ENCODE measurements around the gene PKHD1. TPM values are rescaled to one million over a fixed set of nuclear protein-coding genes. Genes with fewer than 3 reads are reported as not detected.

The PKHD1 gene
- total RNA-seq, 1 donor from 2014 or later = 0.03 TPM

DNA sequence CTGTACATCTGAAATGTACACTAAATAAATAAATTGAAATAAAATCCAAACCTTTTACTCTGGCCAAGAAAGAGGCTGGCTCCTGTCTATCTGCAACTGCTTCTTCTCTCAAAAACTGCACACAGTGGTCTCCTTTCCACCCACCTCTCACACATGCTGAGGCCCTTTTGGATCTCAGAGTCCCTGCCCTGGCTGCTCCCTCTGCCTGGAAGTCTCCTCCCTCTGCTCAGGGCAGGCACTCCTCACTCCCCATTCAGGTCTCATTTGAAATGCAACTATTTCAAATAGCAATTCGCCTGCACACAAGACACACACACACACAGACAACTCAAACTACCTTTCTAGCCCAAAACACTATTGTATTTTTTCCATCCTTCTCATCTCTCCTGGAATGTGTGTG is 348.8 kb downstream of the PKHD1 start:
- H3K4me3 Mint-ChIP-seq (ENCODE audit: unreplicated experiment) = no peak overlapping the region
- DNase-seq (ENCODE audit: low spot score) = no peak
- TF ChIP-seq, protein P1, sequence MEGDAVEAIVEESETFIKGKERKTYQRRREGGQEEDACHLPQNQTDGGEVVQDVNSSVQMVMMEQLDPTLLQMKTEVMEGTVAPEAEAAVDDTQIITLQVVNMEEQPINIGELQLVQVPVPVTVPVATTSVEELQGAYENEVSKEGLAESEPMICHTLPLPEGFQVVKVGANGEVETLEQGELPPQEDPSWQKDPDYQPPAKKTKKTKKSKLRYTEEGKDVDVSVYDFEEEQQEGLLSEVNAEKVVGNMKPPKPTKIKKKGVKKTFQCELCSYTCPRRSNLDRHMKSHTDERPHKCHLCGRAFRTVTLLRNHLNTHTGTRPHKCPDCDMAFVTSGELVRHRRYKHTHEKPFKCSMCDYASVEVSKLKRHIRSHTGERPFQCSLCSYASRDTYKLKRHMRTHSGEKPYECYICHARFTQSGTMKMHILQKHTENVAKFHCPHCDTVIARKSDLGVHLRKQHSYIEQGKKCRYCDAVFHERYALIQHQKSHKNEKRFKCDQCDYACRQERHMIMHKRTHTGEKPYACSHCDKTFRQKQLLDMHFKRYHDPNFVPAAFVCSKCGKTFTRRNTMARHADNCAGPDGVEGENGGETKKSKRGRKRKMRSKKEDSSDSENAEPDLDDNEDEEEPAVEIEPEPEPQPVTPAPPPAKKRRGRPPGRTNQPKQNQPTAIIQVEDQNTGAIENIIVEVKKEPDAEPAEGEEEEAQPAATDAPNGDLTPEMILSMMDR (IDR thresholded peaks at IDR 0.05; ENCODE audit: unreplicated experiment) = no peak
- no peak overlapping the region for H3K27ac Mint-ChIP-seq (ENCODE audit: unreplicated experiment)
- no peaks in the 10 kb centered on the region for H3K27me3 Mint-ChIP-seq (ENCODE audit: unreplicated experiment)
- H3K4me1 Mint-ChIP-seq (ENCODE audit: unreplicated experiment) = no peaks in the 10 kb centered on the region
- no peaks in the 10 kb centered on the region for H3K36me3 Mint-ChIP-seq (ENCODE audit: low read depth, unreplicated experiment)
- no peaks in the 10 kb centered on the region for H3K9me3 Mint-ChIP-seq (ENCODE audit: unreplicated experiment)

DNA sequence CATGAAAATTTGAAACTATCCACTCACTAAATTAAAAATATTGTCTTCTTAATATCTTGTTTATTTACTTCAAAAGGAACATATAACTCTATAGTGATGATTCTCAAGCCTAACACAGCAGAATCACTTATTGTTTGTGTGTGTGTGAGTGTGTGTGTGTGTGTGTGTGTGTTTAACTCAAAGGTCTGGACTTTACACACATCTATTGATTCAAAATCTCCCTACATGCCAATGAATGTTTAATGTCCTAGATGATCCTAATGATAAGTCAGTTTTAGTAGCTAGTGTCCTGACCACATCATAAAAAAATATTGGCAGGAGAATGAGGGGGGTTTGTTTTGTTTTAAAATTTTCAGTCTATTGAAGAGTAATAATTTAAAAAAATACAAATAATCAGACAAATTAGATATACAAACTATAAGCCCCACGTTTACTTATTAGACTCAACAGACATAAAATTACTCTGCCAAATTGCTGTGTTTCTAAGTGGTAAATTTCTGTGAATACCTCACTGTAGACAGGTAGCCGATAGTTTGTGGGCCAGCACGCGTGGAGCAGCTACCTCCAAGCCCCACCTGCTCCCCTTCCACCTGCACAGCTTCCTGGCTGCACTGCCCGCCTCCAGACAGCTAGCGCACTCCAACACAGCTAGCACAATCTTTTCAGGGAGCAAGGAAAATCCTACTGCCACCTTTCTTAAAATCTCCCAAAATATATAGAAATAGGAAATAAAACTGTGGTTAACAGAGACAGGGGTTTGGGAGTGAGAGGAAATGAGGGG is 349.6 kb downstream of the PKHD1 start:
- Mint-ChIP-seq H3K9me3 (ENCODE audit: unreplicated experiment) (no peaks in the 10 kb centered on the region), H3K4me3 (ENCODE audit: unreplicated experiment) (no peak overlapping the region), H3K27ac (ENCODE audit: unreplicated experiment) (no peak overlapping the region), H3K4me1 (ENCODE audit: unreplicated experiment) (no peaks in the 10 kb centered on the region), H3K27me3 (ENCODE audit: unreplicated experiment) (no peaks in the 10 kb centered on the region), H3K36me3 (ENCODE audit: low read depth, unreplicated experiment) (no peaks in the 10 kb centered on the region)
- no peak for DNase-seq (ENCODE audit: low spot score)
- TF ChIP-seq, protein P1 (IDR thresholded peaks at IDR 0.05; ENCODE audit: unreplicated experiment) = no peak

DNA sequence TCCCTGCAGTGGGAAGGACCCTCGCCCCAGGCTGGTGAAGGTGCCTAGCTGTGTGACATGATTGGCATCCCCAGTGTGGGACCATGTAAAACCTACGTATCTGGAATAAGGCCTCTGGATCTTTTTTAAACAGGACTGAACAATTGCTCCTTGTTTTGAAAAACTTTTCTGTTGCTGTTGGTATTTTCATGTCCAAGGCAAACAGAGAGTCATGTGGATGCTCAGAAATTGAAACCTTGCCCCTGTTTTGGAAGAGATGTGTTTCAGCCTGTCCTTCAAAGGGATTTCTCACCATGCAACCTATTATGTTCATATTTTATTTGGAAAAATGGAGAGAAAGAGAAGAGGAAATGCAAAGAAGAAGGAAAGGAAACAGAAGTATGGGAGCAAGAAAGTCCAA is 362.3 kb downstream of the PKHD1 start:
- no peaks in the 10 kb centered on the region for H3K36me3 Mint-ChIP-seq (ENCODE audit: low read depth, unreplicated experiment)
- no peaks in the 10 kb centered on the region for H3K9me3 Mint-ChIP-seq (ENCODE audit: unreplicated experiment)
- H3K4me1 Mint-ChIP-seq (ENCODE audit: unreplicated experiment) = peaks cover 15% of the 10 kb centered on the region
- TF ChIP-seq, protein P1 (IDR thresholded peaks at IDR 0.05; ENCODE audit: unreplicated experiment) = no peak
- no peak for DNase-seq (ENCODE audit: low spot score)
- no peak overlapping the region for H3K27ac Mint-ChIP-seq (ENCODE audit: unreplicated experiment)
- H3K4me3 Mint-ChIP-seq (ENCODE audit: unreplicated experiment) = no peak overlapping the region
- peaks cover 2% of the 10 kb centered on the region for H3K27me3 Mint-ChIP-seq (ENCODE audit: unreplicated experiment)

DNA sequence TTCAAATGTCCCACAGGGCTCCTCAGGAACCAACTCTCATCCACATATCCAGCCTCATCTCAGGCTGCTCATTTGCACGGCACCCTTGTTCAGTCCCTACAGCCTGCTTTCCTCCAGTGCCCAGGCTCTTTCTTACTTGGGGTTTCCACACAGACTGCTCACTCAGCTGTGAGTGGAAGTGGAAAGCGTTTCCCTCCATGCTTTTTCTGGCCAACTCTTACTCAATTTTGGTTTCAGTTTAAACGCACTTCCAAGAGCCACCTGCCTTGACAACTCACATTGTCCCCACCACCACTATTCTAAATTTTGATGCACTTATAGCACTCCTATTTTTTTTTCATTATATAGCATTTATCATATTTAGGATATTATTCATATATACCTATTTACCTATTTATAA is 367.1 kb downstream of the PKHD1 start:
- Mint-ChIP-seq H3K4me1 (ENCODE audit: unreplicated experiment) (no peaks in the 10 kb centered on the region), H3K27me3 (ENCODE audit: unreplicated experiment) (no peaks in the 10 kb centered on the region), H3K36me3 (ENCODE audit: low read depth, unreplicated experiment) (no peaks in the 10 kb centered on the region), H3K4me3 (ENCODE audit: unreplicated experiment) (no peak overlapping the region), H3K27ac (ENCODE audit: unreplicated experiment) (no peak overlapping the region), H3K9me3 (ENCODE audit: unreplicated experiment) (no peaks in the 10 kb centered on the region)
- TF ChIP-seq, protein P1 (IDR thresholded peaks at IDR 0.05; ENCODE audit: unreplicated experiment) = no peak
- DNase-seq (ENCODE audit: low spot score) = no peak

DNA sequence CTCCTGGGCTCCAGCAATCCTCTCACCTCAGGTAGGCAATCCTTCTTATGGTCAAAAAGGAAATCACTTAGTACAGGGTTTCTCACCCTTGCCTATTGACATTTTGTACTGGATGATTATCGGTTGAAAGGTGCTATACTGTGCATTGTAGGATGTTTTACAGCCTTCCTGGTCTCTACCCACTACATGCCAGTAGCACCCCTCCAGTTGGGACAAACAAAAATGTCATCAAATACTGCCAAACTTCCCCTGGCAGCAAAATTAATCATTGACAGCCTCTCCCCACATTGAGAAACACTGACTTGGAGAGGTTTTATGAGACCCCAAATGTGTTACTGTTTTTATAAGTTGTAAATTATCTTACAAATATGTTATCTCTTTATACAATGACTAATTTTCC is 368.1 kb downstream of the PKHD1 start:
- no peak overlapping the region for H3K4me3 Mint-ChIP-seq (ENCODE audit: unreplicated experiment)
- H3K4me1 Mint-ChIP-seq (ENCODE audit: unreplicated experiment) = no peaks in the 10 kb centered on the region
- no peak for DNase-seq (ENCODE audit: low spot score)
- no peaks in the 10 kb centered on the region for H3K36me3 Mint-ChIP-seq (ENCODE audit: low read depth, unreplicated experiment)
- no peaks in the 10 kb centered on the region for H3K9me3 Mint-ChIP-seq (ENCODE audit: unreplicated experiment)
- no peak overlapping the region for H3K27ac Mint-ChIP-seq (ENCODE audit: unreplicated experiment)
- TF ChIP-seq, protein P1 (IDR thresholded peaks at IDR 0.05; ENCODE audit: unreplicated experiment) = no peak
- no peaks in the 10 kb centered on the region for H3K27me3 Mint-ChIP-seq (ENCODE audit: unreplicated experiment)

All from endothelial cell (in vitro differentiated cells).